HG03064 (cell line): ENCODE results near the gene MBD4.

Experiments used
- ATAC-seq: cut with Tn5 transposase; IDR thresholded peaks from one replicate; pipeline ENCODE4 v1.9.1; 2021; ENCODE audit warnings: low read depth; ENCODE audit not compliant: unreplicated experiment

The MBD4 gene

GRCh38 chr3:129433565-129433964 is 6.2 kb downstream of the MBD4 start:
- ATAC-seq: no peak

GRCh38 chr3:129432671-129433070 is 7.1 kb downstream of the MBD4 start:
- ATAC-seq: no peak

GRCh38 chr3:129432036-129432435 is 7.7 kb downstream of the MBD4 start:
- ATAC-seq: no peak

- no peak for ATAC-seq
These were observed 10.1 kb downstream of the MBD4 start for GRCh38 chr3:129429602-129430001.

GRCh38 chr3:129429080-129429451 is 10.7 kb downstream of the MBD4 start:
- ATAC-seq: no peak

- peak; percentile 74 for ATAC-seq
These were observed 11.2 kb downstream of the MBD4 start, which contains the start of gene EFCAB12 for GRCh38 chr3:129428376-129429079. TSS of gene EFCAB12 (minus strand) at chr3:129428636. CDS start at chr3:129428488, 148 bp downstream.

- ATAC-seq: no peak
These were observed 11.8 kb downstream of the MBD4 start for GRCh38 chr3:129428007-129428375.

- no peak for ATAC-seq
These were observed 14.1 kb downstream of the MBD4 start for GRCh38 chr3:129425619-129426018.

GRCh38 chr3:129425213-129425612 is 14.5 kb downstream of the MBD4 start:
- ATAC-seq: no peak

GRCh38 chr3:129424185-129424841 is 15.4 kb downstream of the MBD4 start:
- ATAC-seq: no peak

- ATAC-seq: no peak
These were observed 16.9 kb downstream of the MBD4 start for GRCh38 chr3:129422897-129423296.

GRCh38 chr3:129421988-129422745 is 17.6 kb downstream of the MBD4 start:
- no peak for ATAC-seq

- ATAC-seq: no peak
These were observed 18.4 kb downstream of the MBD4 start for GRCh38 chr3:129421236-129421883.

- no peak for ATAC-seq
These were observed 20.3 kb downstream of the MBD4 start for GRCh38 chr3:129419476-129419875.

GRCh38 chr3:129418041-129418973 is 21.4 kb downstream of the MBD4 start:
- no peak for ATAC-seq

GRCh38 chr3:129417326-129417725 is 22.4 kb downstream of the MBD4 start:
- ATAC-seq: no peak

- no peak for ATAC-seq
These were observed 23.3 kb downstream of the MBD4 start for GRCh38 chr3:129416415-129416814.

- ATAC-seq: no peak
These were observed 23.9 kb downstream of the MBD4 start for GRCh38 chr3:129415830-129416229.

GRCh38 chr3:129415378-129415777 is 24.4 kb downstream of the MBD4 start:
- no peak for ATAC-seq
